ENCODE data around the gene MRPL43.
A peak's percentile ranks its signal among the peaks of the same experiment; 100 is the strongest.

The MRPL43 gene

GRCh38 chr10:101000915-101001658 lies 13.8 kb upstream of the MRPL43 start:
- no peak for DNase-seq

DNA sequence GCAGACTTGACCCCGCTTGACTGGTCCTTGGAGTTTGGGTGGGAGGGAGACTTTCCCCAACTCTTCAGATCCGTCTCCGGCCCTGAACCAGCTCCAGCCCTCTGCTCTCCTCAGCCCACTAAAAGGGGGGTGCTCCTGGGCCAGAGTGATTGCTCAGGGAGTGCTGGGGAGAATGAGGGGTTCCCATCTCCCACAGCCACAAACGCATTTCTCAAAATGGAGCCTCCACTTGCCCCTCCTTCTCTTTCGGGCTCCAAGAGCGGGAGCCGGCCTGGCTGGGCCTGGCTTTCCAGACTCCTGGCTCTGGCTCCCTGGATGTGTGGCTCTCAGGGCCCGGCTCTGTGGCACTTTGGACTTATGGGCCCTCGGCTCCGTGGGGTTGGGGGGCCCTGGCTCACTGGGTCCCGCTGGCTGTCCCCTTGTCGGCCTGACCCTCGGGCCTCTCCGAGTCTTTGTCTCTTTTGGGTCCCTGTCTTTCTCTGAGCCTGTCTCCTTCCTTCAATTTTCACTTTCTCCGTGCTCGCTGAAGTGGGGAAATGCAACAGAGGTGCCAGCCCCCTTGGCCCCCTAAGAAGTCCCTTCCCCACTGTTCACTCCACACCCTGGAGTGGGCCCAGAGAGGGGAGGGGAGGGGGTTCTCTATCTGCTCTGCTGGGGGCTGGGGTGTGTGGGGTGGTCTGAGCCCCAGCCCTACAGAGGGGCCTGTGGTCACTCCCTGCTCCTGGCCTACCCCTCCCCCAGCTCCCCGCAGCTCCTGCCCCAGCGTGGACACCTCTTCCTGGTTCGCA lies 13.0 kb upstream of the MRPL43 start:
- no peak for DNase-seq

GRCh38 chr10:100999742-101000126 lies 12.4 kb upstream of the MRPL43 start, which contains the start of gene LZTS2:
Gene LZTS2 (plus strand): TSS chr10:100999808. CDS start chr10:101002539, 2,731 bp downstream.
- no peak for DNase-seq

DNA sequence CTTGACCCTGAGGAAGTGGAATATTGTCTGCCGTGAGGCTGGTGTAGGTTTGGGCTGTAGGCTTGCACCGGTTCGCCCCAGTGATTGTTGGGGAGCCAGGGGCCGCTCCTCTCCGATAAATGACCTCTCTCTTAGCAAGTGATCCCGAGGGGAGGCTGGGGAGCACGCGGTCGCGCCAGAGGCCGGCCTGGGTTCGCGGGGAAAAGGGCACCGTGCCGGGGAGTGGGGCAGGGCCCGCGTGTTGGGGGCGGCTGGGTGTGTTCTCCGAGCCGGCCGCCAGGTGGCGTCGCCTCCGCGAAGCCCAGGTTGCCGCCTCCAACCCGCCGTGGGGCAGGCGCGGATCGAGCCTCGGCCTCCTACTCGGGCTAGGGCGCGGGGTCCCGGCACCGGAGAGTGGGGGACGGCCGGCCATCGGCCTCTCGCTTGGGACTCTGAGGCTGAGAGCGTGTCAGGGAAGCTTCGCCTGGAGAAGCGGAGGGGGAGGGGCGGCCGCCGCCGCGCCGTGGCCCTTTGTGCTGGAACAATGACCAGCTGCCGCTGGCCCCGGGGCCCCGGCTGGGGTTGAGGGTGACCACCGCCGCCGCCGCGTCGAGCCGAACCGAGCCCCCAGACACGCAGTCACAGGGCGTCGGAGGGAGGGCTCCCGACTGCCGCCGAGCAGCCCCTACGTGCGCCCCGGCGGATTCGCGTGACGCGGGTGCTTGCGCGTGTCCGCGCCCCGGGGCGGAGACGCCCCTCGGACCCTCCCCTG lies 11.9 kb upstream of the MRPL43 start:
- peak; percentile 12 for DNase-seq

DNA sequence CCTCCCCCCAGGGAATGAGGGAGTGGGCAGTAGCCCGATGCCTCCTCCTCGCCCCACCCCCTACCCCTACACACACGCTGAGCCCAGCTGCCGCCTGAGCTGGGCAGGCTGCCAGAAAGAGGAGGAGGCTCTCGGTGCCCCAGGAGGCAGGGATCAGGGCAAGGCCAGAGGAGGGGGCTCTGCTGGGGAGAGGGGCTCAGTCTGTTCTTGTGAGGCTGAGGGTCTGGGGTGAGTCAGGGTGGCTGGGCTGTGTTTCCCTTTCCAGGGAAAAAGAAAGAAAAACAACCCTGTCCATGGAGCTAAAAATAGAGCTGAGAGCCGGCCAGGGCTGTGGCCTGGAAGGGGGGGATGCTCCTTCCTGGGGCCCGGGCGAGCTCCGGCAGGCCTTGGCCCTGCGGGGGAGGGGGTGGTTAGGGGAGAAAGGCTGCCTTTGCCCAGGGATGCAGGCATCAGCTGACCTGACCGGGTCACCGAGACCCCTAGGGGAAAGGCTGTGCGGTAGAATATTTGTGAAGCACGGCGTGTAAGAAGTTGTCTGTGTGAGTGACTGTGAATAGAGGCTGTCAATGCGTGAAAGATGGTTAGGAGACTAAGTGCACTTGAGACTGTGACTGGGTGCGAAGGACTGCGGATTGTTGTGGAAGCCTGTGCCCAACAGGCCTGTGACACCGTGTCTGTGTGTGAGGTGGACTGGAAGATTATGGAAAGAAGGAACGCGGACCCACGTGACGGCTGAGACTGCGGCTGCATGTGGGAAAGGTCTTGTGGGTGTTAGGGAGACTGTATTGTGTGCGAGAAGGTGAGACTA lies 11.1 kb upstream of the MRPL43 start:
- DNase-seq = peak; percentile 52

DNA sequence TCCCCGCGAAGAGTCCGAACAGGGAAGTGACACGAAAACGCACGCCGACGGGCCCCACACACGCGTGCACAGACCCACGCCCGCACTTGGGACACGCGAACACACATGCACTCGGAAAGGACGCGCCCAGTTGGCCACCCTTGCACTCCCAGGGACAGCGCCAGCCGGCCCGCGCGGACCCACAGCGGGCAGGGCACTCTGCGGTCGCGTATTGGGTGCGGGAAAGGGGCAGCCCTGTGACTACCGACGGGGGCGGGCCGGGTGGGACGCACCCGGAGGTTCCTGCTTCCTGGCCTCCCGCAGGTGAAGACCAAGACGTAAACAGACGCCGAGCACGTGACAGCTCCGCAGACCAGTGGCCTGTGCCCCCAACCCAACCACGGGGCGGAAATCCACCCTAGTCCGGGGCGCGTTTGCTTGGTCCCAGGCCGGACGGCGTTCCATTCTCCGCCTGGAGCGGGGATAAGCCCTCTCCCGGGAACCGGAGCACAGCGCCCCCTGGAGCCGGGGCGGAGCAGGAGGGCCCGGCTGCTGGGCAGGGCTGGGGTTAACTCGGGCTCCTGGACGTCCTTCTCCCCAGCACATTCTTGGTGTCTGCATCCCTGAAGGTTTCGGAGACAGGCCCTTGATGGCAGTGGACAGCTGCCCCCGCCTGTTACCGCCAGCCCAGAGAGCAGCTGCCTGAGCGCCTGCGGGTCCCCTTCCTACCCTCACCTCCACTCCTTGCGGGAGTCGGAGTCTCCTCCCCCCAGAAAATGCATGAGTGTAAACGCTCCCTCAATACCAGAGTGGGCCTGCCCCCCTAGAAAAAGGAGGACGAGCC lies 10.3 kb upstream of the MRPL43 start:
- DNase-seq = peak; percentile 23

- peak; percentile 4 for DNase-seq
Observed at GRCh38 chr10:100996678-100997359, 9.5 kb upstream of the MRPL43 start.

GRCh38 chr10:100995181-100995580 lies 7.9 kb upstream of the MRPL43 start:
- DNase-seq = no peak

DNA sequence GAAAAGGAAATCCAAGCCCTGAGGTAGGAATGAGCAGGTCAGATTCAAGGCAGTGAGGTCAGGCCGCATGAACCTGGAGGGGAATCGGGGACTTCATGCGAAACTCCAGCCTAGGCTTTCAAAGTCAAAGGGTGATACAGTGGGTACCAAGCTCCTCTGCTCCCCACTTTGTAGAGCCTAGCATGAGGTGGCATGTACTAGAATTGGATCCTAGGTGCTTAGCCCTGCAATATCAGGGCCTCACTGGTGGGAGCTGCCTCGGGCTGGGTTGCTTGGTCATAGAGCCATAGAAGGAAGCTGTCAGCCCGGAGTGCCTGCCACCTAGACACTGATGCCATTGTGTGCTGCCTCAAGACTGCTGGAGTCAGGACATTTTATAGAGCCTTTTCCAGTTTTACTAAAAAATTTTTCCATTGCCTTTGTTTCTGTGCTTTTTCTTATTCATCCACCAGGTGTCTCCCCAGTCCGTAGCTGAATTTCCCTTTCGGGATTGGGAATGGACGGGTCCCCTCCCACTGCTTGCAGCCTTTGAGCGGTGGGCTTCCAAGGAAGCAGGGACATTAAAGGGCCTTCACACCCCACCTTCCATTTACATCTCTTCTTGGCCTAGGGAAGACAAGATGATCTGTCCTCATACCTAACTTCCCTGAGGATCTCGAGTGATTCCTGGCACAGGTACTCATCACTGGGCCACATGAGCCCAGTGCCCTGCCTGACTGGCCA lies 6.8 kb upstream of the MRPL43 start:
- DNase-seq = no peak

GRCh38 chr10:100989088-100989487 lies 1.8 kb upstream of the MRPL43 start:
- DNase-seq = no peak

DNA sequence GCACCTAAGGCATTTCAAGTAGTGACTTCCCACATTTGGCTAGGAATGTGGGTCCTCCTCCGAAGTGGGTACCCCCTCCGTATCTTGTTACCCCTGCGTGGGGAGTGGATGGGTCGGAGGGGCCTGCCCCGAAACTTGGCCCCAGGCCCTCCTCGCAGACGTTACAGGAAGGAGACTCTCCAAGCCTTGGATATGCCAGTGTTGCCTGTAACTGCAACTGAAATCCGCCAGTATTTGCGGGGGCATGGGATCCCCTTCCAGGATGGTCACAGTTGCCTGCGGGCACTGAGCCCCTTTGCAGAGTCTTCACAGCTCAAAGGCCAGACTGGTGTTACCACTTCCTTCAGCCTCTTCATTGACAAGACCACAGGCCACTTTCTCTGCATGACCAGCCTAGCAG lies 869 bp upstream of the MRPL43 start:
- no peak for DNase-seq

DNA sequence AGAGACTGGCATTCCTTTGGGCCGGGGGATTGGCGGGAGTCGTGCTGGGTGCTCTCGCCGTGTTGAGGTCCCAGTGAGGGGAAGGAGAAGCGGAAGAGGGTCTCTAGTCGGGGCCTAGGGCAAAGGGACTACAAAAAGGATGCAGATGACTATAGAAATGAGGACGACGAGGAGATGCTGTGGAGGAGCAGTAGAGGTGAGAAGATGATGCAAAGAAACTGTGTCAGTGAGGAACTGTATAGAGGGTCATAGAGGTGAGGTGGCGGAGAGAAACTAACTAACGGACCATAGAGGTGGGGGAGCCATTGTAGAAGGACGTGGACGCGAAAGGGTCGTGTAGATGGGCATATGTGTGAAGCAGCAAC lies 370 bp upstream of the MRPL43 start:
- DNase-seq = no peak

DNA sequence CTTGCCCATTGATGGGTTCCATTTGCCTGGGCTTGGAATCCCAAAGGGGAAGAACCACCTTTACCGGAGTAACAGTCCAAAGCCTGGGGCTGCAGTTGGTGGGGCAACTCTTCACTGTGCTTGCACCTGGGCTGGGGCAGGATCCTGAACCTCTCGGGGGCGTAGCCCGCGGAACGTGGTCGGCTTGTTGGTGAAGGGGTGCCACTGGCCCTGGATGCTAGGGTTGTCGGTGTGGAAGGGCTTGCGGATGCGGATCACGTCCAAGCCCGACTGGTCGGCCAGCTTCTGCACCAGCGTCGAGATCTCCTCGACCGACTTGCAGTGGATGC lies 710 bp downstream of the MRPL43 start:
- no peak for DNase-seq

- no peak for DNase-seq
Observed at GRCh38 chr10:100985336-100985735, 2.0 kb downstream of the MRPL43 start.

GRCh38 chr10:100984672-100985177 lies 2.6 kb downstream of the MRPL43 start:
- DNase-seq = no peak

DNA sequence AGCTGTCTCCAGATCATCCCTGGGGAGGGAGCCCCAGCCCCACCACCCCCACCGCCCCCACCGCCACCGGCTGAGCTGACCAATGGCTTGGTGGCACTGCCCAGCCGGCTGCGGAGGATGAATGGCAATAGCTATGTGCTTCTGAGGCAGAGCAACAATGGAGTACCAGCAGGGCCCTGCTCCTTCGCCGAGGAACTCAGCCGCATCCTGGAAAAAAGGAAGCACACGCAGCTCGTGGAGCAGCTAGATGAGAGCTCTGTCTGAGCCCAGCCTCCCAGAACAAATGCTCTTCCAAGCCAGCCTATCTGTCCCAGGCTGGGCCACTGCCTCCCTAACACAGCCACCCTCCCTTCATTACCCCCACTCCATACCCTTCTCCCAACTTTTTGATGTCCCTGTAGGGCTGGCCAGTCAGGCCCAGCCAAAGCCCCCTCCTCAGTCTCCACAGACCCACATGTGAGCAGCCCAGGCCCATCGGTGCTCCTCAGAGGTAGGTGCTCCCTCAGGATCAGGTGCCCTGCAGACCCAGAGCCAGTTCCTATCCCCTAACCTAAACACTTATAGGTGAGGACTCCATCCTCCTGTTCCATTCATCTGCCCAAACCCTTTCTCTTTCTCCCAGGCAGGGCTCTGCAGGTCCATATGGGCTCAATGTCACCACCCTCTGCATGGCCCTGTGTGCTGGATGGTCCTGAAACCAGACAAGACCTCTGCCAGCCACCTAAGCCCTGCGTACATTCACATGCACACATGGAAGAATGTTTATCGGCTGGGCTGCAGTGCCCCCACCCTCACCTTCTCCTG lies 3.2 kb downstream of the MRPL43 start:
- DNase-seq = no peak

- no peak for DNase-seq
Observed at GRCh38 chr10:100982916-100983830, 4.1 kb downstream of the MRPL43 start.

DNA sequence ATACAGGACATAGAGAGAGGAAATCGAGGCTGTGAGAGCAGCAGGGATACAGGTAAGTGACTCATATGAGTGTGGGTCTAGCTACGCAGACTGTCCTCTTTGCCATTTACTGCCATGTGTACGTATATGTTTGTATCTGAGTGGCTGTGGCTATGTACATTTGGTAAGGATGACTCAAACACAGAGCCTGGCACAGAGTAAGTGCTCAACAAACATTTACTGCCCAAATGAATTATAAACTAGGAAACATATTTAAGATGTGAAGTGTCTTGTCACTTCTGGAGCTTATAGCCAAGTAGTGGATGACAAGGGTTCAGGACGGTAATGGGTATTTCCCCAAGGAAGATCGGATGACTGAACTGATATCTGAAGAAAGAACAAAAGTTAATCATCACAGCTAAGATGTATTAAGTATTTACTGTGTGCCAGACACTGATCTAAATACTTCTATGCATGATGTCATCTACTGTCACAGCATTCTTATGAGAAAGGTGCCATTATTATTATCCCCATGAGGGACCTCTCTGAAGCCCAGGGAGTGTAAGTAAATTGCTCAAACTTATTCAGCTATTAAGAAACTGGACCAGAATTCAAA lies 6.0 kb downstream of the MRPL43 start:
- DNase-seq = no peak

Data from NCI-H774 (cell line).